Loucy (cell line): ENCODE data around the gene C10orf62.

ENCODE experiments used
- CTCF ChIP-seq: fragments of 200-600 bp; sonication (generic); conservative IDR thresholded peaks from 2 replicates; pipeline ENCODE4 v1.5.1; 2014; ENCODE audit warnings: mild to moderate bottlenecking, antibody characterized with exemption, low read length
- EZH2phosphoT487 ChIP-seq: fragments of 200-600 bp; IDR thresholded peaks from 2 replicates; pipeline ENCODE4 v1.6.1; 2018; ENCODE audit warnings: antibody characterized with exemption, mild to moderate bottlenecking, moderate library complexity, borderline replicate concordance

- TF ChIP-seq EZH2phosphoT487: no peak
- TF ChIP-seq CTCF: no peak
These were observed 39.8 kb upstream of the C10orf62 start for GRCh38 chr10:97549587-97550322.
